Hepatocyte (in vitro differentiated cells): Measurements from ENCODE around the gene PTGER3.

Experiments
- EZH2phosphoT487 ChIP-seq: fragments of 200-600 bp; sonication (generic); IDR thresholded peaks from one replicate; pipeline ENCODE4 v1.6.1; 2018; ENCODE audit warnings: antibody characterized with exemption, mild to moderate bottlenecking, low read depth, moderate library complexity; ENCODE audit not compliant: unreplicated experiment, severe bottlenecking
- TF ChIP-seq, protein P1 (sequence below): fragments of 200-600 bp; sonication (generic); IDR thresholded peaks from 2 replicates; pipeline ENCODE4 v1.5.1; 2016; ENCODE audit warnings: antibody characterized with exemption, mild to moderate bottlenecking; ENCODE audit not compliant: poor library complexity

DNA sequence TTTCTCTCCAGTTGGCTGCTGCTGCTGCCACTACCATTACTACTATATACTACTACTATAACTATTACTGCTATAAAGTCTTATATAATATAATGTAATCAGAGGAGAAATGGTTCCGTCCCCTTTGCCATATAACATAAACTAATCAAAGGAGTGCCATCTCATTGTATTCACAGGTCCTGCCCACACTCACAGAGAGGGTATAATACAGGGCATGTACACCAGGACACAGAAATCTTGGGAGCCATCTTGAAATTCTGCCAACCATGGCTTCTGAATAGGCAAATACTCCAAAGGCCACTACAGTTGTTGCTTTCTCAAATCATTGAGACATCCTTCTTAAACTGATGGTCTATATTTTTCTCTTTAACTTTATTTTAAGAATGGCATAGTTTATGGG, 40.1 kb upstream of the PTGER3 start:
- no peak for TF ChIP-seq EZH2phosphoT487
- TF ChIP-seq, protein P1, sequence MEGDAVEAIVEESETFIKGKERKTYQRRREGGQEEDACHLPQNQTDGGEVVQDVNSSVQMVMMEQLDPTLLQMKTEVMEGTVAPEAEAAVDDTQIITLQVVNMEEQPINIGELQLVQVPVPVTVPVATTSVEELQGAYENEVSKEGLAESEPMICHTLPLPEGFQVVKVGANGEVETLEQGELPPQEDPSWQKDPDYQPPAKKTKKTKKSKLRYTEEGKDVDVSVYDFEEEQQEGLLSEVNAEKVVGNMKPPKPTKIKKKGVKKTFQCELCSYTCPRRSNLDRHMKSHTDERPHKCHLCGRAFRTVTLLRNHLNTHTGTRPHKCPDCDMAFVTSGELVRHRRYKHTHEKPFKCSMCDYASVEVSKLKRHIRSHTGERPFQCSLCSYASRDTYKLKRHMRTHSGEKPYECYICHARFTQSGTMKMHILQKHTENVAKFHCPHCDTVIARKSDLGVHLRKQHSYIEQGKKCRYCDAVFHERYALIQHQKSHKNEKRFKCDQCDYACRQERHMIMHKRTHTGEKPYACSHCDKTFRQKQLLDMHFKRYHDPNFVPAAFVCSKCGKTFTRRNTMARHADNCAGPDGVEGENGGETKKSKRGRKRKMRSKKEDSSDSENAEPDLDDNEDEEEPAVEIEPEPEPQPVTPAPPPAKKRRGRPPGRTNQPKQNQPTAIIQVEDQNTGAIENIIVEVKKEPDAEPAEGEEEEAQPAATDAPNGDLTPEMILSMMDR: no peak
